RWPE1 (cell line): ENCODE data around the gene ABHD17C.

ENCODE experiments used
- CTCF ChIA-PET: fragments of 350-600 bp; sonication (Branson Sonifier 250); formaldehyde crosslinking; extraction: SDS; loops from one replicate; lab custom pipeline; 2021; lab: Yijun Ruan, JAX
- POLR2A ChIA-PET: fragments of 400-600 bp; formaldehyde crosslinking; extraction: SDS; loops from one replicate; lab custom pipeline; 2020; ENCODE audit warnings: antibody characterized with exemption; ENCODE audit not compliant: low non-redundant PET; lab: Yijun Ruan, JAX
- DNase-seq: peaks from one replicate; pipeline ENCODE4 v3.0.0; 2012; ENCODE audit warnings: low spot score
- H3K27ac ChIP-seq: fragments of 450-650 bp; 2 replicates; pipeline ENCODE4 v1.5.1; 2017
- CTCF ChIP-seq: fragments of 450-650 bp; conservative IDR thresholded peaks from 2 replicates; pipeline ENCODE4 v1.5.1; 2017; ENCODE audit warnings: low read depth, mild to moderate bottlenecking

ABHD17C gene

GRCh38 chr15:80732167-80732566, 37.1 kb downstream of the ABHD17C start:
- no peak overlapping the region for H3K27ac ChIP-seq
- no peak for TF ChIP-seq CTCF
- CTCF ChIA-PET: no interaction called here
- no peak for DNase-seq
- POLR2A ChIA-PET: interaction anchor here (1.1 kb wide), 1 partner anchor 1202 kb away, joined by 7 read pairs; no protein-coding TSS in a partner anchor

GRCh38 chr15:80732818-80733217, 37.7 kb downstream of the ABHD17C start:
- ChIA-PET CTCF (interaction anchor here (0.6 kb wide), 1 partner anchor 23 kb away, joined by 5 read pairs; no protein-coding TSS in a partner anchor), POLR2A (interaction anchor here (1.1 kb wide), 1 partner anchor 1203 kb away, joined by 7 read pairs; no protein-coding TSS in a partner anchor)
- no peak overlapping the region for H3K27ac ChIP-seq
- no peak for DNase-seq
- no peak for TF ChIP-seq CTCF

- ChIA-PET CTCF (interaction anchor here (0.6 kb wide), 1 partner anchor 24 kb away, joined by 5 read pairs; no protein-coding TSS in a partner anchor), POLR2A (interaction anchor here (1.1 kb wide), 1 partner anchor 1204 kb away, joined by 7 read pairs; no protein-coding TSS in a partner anchor)
- no peak overlapping the region for H3K27ac ChIP-seq
- no peak for TF ChIP-seq CTCF
- DNase-seq: no peak
Observed at GRCh38 chr15:80733460-80733859, 38.4 kb downstream of the ABHD17C start.

- CTCF ChIA-PET: no interaction called here
- H3K27ac ChIP-seq: no peak overlapping the region
- POLR2A ChIA-PET: no interaction called here
- TF ChIP-seq CTCF: no peak
- no peak for DNase-seq
Observed at GRCh38 chr15:80735344-80735743, 40.2 kb downstream of the ABHD17C start.

GRCh38 chr15:80736560-80736959, 41.5 kb downstream of the ABHD17C start:
- H3K27ac ChIP-seq: no peak overlapping the region
- POLR2A ChIA-PET: no interaction called here
- CTCF ChIA-PET: no interaction called here
- TF ChIP-seq CTCF: no peak
- no peak for DNase-seq

- no peak for TF ChIP-seq CTCF
- DNase-seq: no peak
- ChIA-PET POLR2A (no interaction called here), CTCF (no interaction called here)
- no peak overlapping the region for H3K27ac ChIP-seq
Observed at GRCh38 chr15:80739919-80740318, 44.8 kb downstream of the ABHD17C start.
